Glomerular visceral epithelial cell (primary cell): ENCODE results near the gene RNASE8.

ENCODE experiments used
- DNase-seq: peaks from one replicate; pipeline ENCODE4 v3.0.0-alpha.2; 2016; ENCODE audit errors: extremely low spot score

Gene RNASE8

DNA sequence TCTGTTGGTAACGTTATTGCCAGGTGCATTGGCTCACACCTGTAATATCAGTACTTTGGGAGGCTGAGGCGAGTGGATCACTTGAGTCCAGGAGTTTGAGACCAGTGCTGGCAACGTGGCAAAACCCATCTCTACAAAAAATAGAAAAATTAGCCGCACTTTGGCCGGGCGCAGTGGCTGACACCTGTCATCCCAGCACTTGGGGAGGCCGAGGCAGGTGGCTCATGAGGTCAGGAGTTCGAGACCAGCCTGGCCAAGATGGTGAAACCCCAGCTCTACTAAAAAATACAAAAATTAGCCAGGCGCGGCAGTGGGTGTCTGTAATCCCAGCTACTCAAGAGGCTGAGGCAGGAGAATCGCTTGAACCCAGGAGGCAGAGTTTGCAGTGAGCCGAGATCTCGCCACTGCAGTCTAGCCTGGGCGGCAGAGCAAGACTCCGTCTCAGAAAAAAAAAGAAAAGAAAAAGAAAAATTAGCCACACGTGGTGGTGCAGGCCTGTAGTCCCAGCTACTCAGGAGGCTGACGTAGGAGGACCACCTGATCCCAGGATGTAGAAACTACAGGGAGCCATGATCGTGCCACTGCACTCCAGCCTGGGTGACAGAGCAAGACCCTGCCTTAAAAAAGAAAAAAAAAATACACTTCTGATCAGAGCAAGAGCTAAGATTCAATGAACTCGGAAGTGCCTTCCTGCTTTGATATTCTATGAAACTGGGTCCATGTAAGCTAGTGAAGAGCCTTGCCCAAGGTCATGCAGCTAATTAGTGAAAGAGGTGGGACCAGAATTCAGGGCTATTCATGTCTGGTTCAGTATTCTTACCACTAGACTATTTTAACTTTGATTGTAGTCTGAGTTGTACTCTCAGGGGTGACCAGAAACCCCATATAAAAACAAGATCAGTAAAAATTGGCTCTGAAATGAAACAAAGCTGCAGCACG is 4.2 kb upstream of the RNASE8 start:
- no peak for DNase-seq

DNA sequence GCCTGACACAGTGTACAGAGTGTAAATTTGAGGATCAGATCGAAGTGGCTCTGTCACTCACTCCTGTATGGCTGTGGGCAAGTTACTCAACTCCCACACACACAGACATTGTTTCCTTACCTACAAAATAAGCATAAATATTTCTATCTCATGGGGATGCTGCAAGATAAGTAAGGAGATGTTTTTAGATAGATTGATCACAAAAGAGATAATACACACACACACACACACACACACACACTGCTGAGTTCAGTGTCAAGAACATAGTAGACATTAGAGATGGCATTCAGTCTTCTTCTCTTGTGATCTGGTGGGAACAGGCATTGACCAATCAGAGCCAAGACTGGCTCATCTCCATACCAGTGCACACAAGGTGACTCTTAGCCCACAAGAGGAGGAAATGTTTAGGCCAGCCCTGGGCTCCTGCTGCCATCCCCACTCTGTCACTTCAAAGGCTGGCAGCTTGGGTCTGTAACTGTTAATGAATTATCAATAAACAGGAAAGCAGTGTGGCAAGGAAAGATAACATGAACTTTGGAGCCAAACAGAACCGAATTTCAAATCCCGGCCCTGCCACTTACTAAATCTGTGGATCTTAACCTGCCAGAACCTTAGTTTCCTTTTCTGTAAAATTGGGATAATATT is 3.4 kb upstream of the RNASE8 start:
- DNase-seq = no peak

DNA sequence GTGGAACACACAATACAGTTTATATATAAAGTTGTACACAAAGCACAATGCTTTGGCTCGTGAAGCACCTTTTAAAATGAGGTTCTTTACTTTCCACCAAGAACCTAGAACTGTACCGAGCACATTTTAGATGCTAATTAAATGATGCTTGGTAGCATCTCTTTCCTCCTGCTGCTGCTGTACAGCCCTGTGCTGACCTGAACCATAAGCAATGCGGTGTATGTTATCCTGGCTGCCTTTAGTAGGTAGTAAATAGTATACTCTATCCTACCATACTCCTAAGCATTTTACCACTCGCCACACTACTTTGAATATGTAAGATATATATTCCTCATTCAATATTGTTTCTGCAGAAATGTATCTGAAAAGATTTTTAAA is 2.9 kb upstream of the RNASE8 start:
- no peak for DNase-seq

DNA sequence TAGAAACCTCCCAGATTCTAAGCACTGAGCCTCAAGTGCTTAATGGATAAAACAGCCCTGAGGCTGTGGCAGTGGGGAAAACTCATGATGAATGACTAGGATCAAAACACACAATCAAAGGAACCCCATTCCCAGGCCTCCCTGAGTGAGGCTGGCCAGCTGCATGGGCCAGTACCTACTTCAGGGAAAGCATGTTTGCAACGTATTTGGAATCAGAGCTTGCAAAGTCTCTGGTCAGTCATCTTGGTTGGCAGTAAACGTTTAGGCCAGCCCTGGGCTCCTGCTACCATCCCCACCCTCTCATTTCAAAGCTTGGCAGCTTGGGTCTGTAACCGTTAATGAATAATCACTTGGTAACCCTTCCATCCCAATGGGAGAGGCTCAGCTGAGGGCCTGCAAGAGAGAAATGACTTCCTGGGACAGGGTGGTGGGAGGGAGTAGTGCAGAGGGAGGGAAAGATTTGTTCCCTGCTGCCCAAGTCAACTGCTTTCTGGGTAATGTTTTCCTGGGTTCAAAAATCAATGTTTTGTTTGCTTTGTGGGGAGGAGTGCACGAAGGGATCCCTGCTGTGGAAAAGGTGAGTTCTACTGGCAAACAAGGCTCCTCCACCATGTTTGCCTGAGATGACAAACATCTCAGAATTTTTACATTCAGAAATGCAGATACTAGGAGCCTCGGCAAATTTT is 2.0 kb upstream of the RNASE8 start:
- peak; percentile 45 for DNase-seq

DNA sequence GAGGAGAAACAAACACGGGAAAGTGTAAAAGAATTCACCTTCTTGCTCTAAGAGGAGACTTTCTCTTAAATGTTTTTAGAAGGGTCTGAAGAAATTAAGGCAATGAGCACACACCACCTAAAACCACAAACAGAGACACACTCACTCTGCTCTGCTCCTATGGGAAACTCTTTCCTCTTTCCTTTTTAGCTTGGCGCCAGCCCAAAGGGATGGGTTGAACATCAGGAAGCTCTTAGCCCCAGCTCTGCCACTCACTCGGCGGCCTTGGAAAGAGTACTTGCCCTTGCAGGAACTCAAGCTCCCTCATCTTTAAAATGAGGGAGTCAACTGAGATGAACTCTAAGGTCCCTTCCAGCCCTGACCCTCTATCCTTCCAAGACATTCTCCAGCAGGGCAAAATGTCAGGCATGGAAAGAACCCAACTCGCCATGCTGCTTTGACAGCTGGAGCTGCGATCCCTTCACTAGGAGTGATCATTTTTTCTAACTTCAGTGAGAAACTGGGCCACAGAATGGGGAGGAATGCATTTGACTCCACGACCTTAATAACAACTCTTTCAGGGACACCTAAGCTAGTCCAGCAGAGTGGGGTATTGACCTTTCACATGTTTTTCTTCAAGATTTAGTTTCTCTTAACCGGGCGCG is 980 bp upstream of the RNASE8 start:
- DNase-seq = no peak

DNA sequence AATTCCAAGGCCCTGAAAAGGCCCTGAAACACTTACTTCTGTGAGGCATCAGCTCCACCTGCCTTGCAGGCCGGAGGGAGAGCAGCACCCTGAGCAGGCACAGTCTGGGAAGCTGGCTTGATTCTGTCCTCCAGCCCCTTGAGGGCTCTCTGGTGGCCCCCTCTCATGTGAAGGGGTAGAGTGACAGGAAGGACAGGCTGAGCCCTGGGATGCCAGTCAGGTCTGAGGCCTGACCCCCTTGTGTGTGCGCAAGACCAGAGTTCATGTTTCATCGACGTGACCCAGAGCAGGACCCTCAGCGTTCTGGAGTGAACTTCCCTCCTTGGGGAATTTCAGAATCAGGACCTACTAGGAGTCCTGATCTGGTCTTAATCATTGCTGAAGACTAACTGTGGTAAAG is 1.3 kb downstream of the RNASE8 start:
- DNase-seq = no peak

DNA sequence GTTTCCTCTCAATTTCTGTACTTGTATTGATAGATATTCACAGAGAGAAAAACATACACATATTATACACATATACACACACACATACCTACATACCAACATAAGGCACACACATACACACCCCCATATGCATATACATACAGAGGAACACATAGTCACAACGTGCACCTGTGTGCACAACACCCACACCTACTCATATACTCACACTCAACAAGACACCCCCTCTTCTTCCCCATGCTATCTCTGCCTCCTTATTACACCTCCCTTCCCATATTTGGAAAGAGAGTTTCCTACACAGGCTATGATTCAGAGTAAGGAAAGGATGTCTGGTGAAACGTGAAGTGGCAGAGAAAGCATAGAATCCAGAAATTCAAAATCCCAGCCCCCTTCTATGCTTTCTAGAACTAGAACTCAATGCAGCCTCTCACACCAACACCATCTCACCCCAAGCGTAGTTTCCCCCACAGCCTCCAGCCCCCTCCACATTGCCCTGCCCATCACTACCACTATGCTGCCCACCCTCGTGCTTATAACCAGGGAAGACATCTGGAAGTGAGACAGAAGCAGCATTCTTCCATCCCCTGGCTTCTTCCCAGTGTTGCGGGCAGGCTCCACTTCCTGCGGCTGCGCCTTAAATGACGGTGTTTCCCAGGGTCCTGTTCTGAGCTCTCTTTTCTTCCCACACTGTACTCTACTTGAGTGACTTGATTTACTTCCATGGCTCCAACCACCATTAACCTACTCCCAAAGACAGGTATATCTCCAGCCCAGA is 2.4 kb downstream of the RNASE8 start:
- DNase-seq = no peak

DNA sequence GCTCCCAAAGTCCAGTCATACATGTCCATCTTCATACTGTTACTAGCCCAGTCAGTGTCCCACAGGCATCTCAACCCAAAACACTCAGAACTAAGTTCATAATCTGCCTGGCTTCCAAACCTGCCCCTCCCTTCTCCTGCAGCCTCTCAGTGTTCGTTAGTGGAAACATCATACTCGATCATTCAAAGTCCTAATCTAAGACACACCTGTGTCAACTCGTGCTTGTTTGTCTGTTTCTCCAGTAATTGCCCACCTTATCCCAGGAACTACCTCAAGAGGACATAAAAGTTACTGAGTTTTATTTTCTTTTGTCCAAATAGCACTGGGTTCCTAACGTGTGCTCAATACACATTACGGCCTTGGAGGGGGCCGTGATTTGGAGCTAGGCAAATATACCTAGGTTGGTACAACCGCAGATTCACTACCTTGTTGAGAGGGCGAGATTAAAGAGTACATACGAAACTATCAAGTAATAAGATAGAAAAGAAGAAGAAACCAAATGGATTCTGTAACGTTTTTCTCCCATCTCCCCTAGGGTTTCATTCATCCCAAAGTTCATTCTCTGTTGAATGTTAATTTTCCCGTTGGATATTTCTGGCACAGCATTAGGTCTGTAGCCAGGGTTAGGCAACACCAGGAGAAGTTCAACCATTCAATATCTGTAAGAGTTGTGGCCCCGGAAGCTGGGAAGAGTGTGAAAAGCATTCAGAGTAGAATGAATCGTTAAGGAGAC is 3.2 kb downstream of the RNASE8 start:
- DNase-seq = no peak

DNA sequence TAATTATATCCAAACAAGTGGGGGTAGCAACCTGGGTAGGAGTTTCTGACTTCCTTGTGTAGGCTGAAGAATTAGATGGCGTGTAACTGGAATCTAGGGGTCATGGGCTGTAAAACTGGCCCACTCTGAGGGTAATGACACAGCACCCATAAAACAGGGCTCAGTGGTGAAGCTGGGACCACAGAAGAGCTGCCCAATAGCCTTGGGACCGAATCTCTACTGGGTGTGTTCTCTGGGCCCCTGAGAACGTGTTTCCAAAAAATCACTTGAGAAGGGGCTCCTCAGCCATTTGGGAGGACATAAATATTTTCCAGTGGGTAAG is 3.7 kb downstream of the RNASE8 start:
- DNase-seq = no peak

DNA sequence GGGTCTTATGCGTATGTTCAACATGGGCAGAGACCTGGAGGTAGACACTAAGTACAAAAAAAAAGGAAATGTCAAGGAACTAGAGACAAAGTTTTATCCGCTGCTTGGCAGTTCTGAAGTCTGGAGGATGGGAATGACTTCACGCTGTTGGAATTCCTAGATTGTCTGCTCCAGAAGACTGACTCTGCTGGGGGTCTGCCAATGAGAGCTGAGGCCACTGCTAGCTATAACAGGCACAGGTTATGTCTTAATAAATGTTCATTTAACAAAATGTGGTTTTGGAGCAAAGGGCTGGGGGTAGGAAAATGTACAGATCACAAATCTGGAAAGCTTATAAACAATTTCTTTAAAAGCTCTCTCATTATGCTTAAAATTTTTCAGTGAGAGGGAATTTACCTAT is 5.9 kb downstream of the RNASE8 start:
- DNase-seq = peak; percentile 89

DNA sequence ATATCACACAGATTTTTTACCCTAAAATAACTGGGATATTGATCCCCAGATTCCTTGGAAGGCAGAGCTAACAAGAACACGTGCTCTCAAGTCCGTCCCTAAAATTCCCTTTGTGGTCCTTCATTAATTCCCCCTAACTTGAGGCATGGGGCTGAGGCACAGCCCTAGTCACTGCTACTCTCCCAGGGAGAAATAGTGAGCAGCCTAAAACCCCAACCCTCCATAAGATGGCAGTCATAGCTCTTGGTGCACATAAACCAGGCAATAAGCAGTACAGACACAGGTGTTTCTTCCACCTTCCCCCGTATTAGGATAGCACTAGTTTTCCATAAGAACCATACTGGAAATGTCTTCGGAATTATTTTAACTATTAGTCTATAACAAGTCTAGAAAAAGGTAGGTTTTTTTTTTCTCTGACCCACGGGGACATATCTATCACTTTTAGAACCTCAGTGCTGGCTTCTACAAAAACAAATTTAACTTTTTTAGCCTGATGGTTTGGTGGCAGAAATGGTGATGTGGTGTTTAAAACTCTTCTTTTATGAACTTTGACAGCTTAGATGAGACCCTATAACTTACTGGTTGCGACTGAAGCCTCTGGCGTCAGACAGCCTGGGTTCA is 9.4 kb downstream of the RNASE8 start:
- DNase-seq = no peak

DNA sequence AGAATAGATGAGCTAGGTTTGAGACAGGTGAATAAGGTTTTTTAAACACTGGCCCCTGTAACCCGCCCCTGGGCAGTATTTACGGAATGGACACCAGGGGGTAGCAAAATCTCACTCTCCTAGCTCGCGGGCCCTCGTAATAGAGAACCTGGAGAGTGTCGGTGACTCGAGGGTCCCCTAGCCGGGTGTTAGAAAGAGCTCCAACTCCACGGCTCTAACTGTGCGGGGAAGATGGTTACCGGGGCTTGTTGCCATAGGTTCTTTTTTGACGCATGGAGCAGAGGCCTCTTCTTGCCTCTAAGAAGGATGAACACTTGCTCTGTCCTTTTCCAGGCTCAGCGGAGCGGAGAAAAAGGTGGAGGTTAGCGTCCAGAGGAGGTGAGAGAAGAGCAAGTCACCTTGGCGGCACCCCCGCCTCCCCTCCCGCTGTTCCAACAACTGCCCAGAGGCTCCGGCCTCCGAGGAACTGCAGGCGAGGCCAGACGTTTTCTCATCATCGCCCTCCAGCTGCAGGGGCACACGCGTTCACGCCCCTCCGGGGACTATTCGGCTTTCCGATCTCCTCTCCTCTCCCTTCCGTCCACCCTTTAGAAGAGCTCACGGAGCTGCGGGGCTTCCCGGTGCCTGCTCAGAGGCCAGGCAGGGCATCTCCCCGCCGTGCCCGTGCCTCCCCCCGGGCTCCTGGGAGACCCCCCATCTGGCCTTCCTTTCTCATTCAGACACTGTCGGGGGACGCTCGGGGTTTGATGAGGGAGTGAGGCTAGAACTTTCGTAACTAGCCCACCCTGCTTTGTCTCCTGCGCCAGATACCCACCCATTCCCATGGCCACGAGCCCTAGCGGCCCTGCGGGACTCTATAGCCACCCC is 11.1 kb downstream of the RNASE8 start:
- DNase-seq = peak; percentile 70

DNA sequence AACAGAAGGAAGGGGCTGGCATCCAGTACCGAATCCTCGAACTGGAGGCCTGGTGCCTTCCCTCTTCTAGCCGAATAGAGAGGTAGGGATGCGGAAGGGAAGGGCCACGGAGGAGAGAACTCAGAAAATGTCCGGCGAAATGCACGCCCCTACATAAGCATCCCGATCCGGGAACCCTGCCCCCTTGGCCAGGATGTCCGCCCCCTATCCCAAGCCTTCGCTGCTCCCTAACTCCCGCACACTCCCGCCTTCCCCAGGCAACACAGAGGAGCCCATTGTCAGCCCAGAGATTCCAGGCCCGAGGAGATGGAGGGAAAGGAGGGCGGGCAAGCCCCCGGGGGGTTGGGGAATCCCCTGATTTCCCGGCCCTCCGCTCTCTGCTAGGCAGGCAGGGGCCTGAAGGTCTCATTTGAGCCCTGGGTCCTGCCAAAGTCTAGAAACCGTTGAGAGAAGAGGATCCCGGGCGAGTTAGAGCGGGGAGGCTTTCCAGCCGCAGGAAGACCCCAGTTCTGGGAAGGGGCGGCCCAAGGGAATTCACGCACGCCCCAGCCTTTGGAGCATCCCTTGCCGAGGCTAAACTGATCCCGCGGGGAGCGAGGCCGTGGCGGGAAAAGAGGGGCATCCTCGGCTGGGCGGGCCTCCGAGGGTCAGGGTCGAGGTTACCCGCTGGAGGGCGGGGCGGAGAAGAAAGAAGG is 11.9 kb downstream of the RNASE8 start:
- peak; percentile 55 for DNase-seq

DNA sequence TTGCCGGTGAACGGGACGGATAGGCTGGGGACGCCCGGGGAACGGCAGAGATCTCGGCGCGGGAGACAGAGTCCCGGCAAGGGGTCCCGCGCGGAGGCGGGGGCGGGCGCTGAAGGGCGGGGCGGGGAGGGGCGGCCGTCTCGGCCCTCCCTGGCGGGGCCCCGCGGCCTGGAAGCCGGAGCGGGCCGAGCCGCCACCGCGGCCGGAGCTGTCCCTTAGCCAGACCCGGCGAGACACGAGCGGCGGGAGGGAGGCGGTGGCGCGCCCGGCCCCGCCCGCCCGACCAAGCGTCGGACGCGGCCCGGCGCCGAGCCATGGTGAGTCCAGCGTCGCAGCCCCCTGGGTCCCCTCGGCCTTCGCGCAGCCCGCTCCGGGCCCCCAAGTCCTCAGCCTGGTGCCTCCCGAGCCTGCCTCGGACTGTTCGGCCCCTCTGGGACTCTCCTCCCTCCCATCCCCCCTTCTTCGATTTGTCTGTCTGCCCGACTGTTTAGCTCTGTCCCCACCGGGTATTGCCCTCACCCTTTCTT is 12.5 kb downstream of the RNASE8 start, which contains the start of gene ARHGEF40:
Gene ARHGEF40 (plus strand): TSS at position 222 of the 527 bp plus-strand sequence. CDS start 93 bp downstream, at position 315.
- DNase-seq = peak; percentile 68

DNA sequence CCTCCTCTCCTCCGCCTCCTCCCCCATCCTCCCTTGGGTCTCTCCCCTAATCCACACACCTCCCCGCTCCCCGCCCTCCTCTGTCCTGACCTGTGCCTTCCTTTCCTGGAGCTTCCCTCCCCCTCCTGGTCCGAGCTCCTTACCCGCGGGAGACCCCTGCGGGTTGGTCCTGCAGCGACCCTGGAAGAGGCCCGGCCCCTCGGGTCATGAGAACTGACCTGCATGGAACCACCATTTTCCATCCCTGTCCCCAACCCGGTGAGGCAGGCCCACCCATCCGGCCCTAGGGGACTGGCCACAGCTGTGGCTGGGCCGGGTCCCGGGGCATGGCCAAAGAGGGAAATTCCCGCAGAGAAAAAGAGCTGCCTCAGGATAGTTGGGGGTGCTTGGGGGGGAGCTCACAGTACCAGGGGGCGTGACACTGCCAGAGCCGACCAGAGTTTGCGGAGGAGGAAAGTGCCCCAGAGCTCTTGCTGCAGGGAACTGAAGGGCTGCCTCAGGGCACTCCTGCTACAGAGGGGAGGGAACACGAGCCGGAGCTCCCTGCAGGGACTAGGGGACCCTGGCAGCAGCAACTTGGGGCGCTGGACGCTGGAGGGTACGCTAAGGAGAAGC is 13.1 kb downstream of the RNASE8 start:
- peak; percentile 70 for DNase-seq

DNA sequence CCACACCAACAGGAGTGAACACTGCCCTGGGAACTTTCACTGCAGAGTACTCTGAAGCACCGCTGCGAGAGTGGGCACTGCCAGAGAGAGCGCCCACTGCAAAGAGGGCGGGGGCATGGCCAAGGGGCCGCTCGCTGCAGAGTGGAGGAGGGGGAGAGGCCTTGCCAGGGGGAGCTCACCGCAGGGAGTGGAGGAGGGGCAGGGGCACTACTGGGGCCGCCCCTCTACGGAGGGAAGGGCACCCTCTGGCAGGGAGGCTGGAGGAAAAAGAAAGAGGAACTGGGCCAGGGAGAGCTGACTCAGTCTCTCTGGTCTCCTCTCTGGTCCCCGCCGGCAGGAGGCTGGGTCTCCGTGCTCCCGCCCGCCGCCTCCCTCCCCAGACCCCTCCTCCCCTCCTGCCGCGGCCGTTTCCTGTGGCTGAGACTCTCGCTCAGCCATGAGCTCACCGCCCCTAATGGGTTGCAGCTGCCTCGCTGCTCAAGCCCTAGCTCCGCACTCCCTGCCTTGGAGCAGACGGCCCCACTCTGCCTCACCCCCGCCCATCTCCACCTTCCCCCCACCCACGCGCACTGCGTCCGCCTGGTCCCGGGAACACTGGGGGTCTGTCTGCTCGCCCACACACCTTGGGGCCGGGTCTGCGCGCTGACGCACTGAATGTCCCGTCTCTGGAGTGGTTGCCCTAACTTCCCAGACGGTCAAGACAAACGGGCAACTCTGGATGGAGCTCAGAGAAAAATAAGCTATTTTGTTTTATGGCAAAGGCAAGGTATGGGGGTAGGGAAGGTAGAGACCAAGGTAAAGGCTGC is 13.8 kb downstream of the RNASE8 start:
- peak; percentile 95 for DNase-seq

DNA sequence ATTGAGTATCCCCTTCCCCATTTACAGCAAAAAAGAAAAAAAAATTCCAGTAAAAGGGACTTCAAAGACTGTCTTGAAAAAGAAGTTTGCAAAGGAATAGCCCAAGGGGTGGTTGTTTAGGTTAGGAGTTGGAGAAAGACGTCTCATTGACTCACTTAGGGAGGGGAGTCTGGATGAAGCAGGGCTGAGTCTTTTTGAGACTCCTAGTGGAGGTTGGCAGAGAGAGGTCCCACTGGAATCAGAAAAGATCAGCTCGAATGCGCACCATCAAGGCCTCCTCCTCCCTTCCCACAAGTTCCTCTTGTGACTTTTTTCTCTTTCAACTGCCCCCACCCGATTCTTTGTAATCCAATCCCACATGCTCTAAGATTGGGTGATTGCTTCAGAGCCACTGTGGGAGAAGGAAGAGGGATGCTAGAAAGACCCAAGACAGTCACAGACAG is 14.4 kb downstream of the RNASE8 start:
- no peak for DNase-seq
